Peyer's patch (tissue), 4 donors: Measurements from ENCODE around the gene NRTN.

Experiments
- POLR2A ChIP-seq, 2 donors: fragments of 450-650 bp; IDR thresholded peaks; one replicate each; pipeline ENCODE4 v1.5.1; 2017; ENCODE audit warnings: antibody characterized with exemption in 2 of 2, mild to moderate bottlenecking in 2 of 2, moderate library complexity in 2 of 2
- TF ChIP-seq, protein P1 (sequence below), 6 experiments: fragments of 450-650 bp in 4 of 6; fragments of 200-600 bp in 2 of 6; sonication (generic) in 1 of 6; IDR thresholded peaks; one replicate each; pipeline ENCODE4 v1.5.1; 2017 to 2019; ENCODE audit warnings: antibody characterized with exemption in 6 of 6, mild to moderate bottlenecking in 3 of 6, moderate library complexity in 1 of 6

DNA sequence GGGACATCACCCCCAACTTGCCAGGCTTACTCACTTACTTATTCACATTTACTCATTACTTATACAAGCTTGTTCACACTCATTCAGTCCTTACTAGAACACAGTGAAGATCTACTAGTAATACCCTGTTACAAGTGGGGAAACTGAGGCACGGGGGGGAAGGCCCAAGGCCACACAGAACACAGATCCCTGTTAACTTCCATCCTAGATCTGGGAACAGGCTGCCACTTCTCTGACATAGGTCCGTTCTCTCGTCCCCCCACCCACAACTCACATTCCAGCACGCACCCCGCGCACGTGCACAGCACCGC, 1.5 kb upstream of the NRTN start:
- TF ChIP-seq, protein P1, sequence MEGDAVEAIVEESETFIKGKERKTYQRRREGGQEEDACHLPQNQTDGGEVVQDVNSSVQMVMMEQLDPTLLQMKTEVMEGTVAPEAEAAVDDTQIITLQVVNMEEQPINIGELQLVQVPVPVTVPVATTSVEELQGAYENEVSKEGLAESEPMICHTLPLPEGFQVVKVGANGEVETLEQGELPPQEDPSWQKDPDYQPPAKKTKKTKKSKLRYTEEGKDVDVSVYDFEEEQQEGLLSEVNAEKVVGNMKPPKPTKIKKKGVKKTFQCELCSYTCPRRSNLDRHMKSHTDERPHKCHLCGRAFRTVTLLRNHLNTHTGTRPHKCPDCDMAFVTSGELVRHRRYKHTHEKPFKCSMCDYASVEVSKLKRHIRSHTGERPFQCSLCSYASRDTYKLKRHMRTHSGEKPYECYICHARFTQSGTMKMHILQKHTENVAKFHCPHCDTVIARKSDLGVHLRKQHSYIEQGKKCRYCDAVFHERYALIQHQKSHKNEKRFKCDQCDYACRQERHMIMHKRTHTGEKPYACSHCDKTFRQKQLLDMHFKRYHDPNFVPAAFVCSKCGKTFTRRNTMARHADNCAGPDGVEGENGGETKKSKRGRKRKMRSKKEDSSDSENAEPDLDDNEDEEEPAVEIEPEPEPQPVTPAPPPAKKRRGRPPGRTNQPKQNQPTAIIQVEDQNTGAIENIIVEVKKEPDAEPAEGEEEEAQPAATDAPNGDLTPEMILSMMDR (IDR thresholded peaks at IDR 0.05): no peak
- no peak for TF ChIP-seq POLR2A (IDR thresholded peaks at IDR 0.05)
